Activated T-helper 1 cell treated with anti-CD3 and anti-CD28 coated beads, Interleukin-12 subunit alpha, Interleukin-12 subunit beta, Interleukin-2, Interleukin-4 antibody, amounts not matched to agents 30 ng/mL and 10 ng/mL and 1 ng/mL, durations not matched to agents 14 hours and 24 hours and 36 hours (primary cell): Measurements from ENCODE around the gene WDR17. TPM values are rescaled to one million over a fixed set of nuclear protein-coding genes. Genes with fewer than 3 reads are reported as not detected.

Source experiments
- DNase-seq: peaks from one replicate; pipeline ENCODE4 v3.0.0; 2021; ENCODE audit warnings: low spot score
- H3K27ac Mint-ChIP-seq: one replicate; pipeline ENCODE4 v1.8.0; 2021; ENCODE audit warnings: mild to moderate bottlenecking, mixed read lengths
- H3K27me3 Mint-ChIP-seq: one replicate; pipeline ENCODE4 v1.8.0; 2022; ENCODE audit warnings: mild to moderate bottlenecking, moderate library complexity, mixed read lengths; ENCODE audit not compliant: insufficient read depth
- H3K36me3 Mint-ChIP-seq: one replicate; pipeline ENCODE4 v1.8.0; 2021; ENCODE audit warnings: low read depth, mixed read lengths
- H3K4me1 Mint-ChIP-seq: one replicate; pipeline ENCODE4 v1.8.0; 2021; ENCODE audit warnings: low read depth, mixed read lengths
- H3K4me3 Mint-ChIP-seq: one replicate; pipeline ENCODE4 v1.8.0; 2021; ENCODE audit warnings: mild to moderate bottlenecking, moderate library complexity, mixed read lengths
- H3K9me3 Mint-ChIP-seq: one replicate; pipeline ENCODE4 v1.8.0; 2021; ENCODE audit warnings: mixed read lengths
- intact Hi-C: fragments of 100-400 bp; cut with micrococcal nuclease; formaldehyde crosslinking; loops from one replicate; pipeline ENCODE4 v1.15.1; 2024
- total RNA-seq: library from RNA; stranded (reverse); gene quantifications from 2 replicates; pipeline ENCODE4 v1.2.3, GENCODE V29; 2022

The WDR17 gene
- total RNA-seq, 1 donor from 2014 or later: 1.5 TPM

GRCh38 chr4:176048631-176049030 is 17.0 kb upstream of the WDR17 start:
- Mint-ChIP-seq H3K9me3 (no peaks in the 10 kb centered on the region), H3K36me3 (no peaks in the 10 kb centered on the region), H3K27me3 (no peaks in the 10 kb centered on the region), H3K4me1 (peaks cover 6% of the 10 kb centered on the region), H3K27ac (no peak overlapping the region), H3K4me3 (no peak overlapping the region)
- no peak for DNase-seq
- intact Hi-C loops: no loop called here

DNA sequence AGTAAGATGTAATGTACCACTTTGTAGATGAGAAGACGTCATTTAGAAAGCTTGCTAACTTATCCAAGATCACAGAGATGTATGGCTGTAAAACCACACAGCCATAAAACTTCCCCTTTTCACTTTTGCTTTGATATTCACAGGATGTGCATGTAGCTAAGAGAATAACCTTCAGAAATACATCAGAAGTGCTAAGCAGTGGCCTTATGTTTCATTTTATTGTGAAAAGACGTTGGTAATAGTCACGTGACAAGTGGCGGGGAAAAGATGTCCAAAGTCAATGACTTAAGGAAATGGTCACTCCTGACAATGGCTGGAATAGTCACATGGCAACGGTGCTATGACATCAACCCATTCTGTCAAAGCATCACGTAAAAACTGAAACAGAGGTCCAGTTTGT is 12.9 kb upstream of the WDR17 start:
- Mint-ChIP-seq H3K27me3 (no peaks in the 10 kb centered on the region), H3K27ac (no peak overlapping the region), H3K36me3 (no peaks in the 10 kb centered on the region), H3K4me1 (peaks cover 6% of the 10 kb centered on the region), H3K9me3 (no peaks in the 10 kb centered on the region), H3K4me3 (no peak overlapping the region)
- intact Hi-C loops: no loop called here
- DNase-seq: no peak

DNA sequence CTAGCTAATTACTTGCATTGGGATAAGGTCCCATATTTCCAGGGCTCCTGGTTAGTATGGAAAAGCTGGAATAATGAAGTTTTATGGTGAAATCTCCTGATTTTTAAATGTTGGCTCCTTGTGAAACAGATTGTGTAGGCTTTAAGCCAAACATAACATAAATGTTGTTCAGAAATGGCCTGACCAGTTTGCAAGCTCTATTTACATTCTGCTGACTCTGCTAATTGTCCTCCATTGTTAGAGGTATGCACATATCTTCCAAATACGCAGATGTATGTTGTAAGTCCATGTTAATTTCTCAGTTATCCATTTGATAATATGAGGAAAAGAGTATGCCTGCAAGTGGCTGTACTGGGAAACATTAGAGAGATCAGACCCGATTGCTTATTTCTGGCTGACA is 11.9 kb upstream of the WDR17 start:
- no peak for DNase-seq
- Mint-ChIP-seq H3K4me1 (peaks cover 6% of the 10 kb centered on the region), H3K27me3 (peaks cover 2% of the 10 kb centered on the region), H3K36me3 (no peaks in the 10 kb centered on the region), H3K27ac (no peak overlapping the region), H3K9me3 (no peaks in the 10 kb centered on the region), H3K4me3 (no peak overlapping the region)
- intact Hi-C loops: no loop called here

GRCh38 chr4:176054942-176055341 is 10.7 kb upstream of the WDR17 start:
- DNase-seq: no peak
- Mint-ChIP-seq H3K4me1 (peaks cover 6% of the 10 kb centered on the region), H3K27me3 (peaks cover 2% of the 10 kb centered on the region), H3K27ac (no peak overlapping the region), H3K9me3 (no peaks in the 10 kb centered on the region), H3K4me3 (no peak overlapping the region), H3K36me3 (no peaks in the 10 kb centered on the region)
- intact Hi-C loops: no loop called here

GRCh38 chr4:176063718-176064117 is 1.9 kb upstream of the WDR17 start:
- Mint-ChIP-seq H3K27me3 (peaks cover 15% of the 10 kb centered on the region), H3K36me3 (no peaks in the 10 kb centered on the region), H3K9me3 (no peaks in the 10 kb centered on the region), H3K4me3 (no peak overlapping the region), H3K4me1 (peaks cover 13% of the 10 kb centered on the region), H3K27ac (no peak overlapping the region)
- intact Hi-C loops: loop anchor here (10.0 kb wide), 1 partner anchor 119 kb away; no protein-coding TSS in a partner anchor
- no peak for DNase-seq

DNA sequence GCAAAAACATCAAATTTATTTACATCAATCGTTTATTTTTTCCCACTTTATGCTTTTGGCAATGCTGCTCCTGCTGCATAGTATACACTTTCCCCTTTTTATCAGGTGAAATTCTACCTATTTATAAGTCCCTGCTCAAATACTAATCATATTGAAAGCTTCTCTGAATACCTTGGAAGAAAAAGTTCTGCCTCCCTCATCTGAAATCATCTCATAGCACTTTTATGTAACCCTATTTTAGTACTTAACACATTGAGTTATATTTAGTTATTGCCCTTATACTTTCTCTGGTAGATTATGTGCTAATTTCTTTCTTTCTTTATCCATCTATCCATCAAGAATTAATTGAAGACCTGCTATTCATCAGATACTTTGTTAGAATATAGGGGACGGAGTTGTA is 1.1 kb upstream of the WDR17 start:
- no peak for DNase-seq
- peaks cover 15% of the 10 kb centered on the region for H3K27me3 Mint-ChIP-seq
- H3K36me3 Mint-ChIP-seq: no peaks in the 10 kb centered on the region
- peaks cover 13% of the 10 kb centered on the region for H3K4me1 Mint-ChIP-seq
- no peak overlapping the region for H3K4me3 Mint-ChIP-seq
- intact Hi-C loops: loop anchor here (10.0 kb wide), 1 partner anchor 120 kb away; no protein-coding TSS in a partner anchor
- no peaks in the 10 kb centered on the region for H3K9me3 Mint-ChIP-seq
- no peak overlapping the region for H3K27ac Mint-ChIP-seq

GRCh38 chr4:176066757-176067156 is 1.1 kb downstream of the WDR17 start:
- no peak overlapping the region for H3K4me3 Mint-ChIP-seq
- peaks cover 15% of the 10 kb centered on the region for H3K27me3 Mint-ChIP-seq
- H3K36me3 Mint-ChIP-seq: no peaks in the 10 kb centered on the region
- intact Hi-C loops: loop anchor here (10.0 kb wide), 1 partner anchor 122 kb away; no protein-coding TSS in a partner anchor
- no peak for DNase-seq
- H3K4me1 Mint-ChIP-seq: peaks cover 13% of the 10 kb centered on the region
- H3K27ac Mint-ChIP-seq: no peak overlapping the region
- no peaks in the 10 kb centered on the region for H3K9me3 Mint-ChIP-seq

GRCh38 chr4:176077561-176077960 is 11.9 kb downstream of the WDR17 start:
- Mint-ChIP-seq H3K36me3 (no peaks in the 10 kb centered on the region), H3K27me3 (no peaks in the 10 kb centered on the region), H3K4me3 (no peak overlapping the region), H3K4me1 (no peaks in the 10 kb centered on the region), H3K27ac (no peak overlapping the region), H3K9me3 (no peaks in the 10 kb centered on the region)
- DNase-seq: no peak
- intact Hi-C loops: no loop called here

DNA sequence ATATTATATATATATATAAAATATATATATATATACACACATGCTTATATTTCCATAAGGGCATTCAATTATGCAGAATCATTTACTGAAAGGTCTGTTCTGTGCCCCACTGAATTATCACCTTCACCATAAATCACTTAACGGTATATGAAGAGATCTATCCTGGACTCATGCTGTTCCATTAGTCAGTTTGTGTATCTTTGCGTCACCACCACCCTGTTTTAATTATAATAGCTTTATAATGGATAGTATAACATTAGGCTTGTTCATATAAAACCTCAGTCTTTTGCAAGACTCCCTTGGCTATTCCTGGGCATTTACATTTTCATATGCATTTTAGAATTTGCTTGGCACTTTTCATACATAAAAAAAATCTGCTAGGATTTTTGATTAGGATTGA is 19.1 kb downstream of the WDR17 start:
- Mint-ChIP-seq H3K36me3 (no peaks in the 10 kb centered on the region), H3K9me3 (no peaks in the 10 kb centered on the region)
- intact Hi-C loops: no loop called here

DNA sequence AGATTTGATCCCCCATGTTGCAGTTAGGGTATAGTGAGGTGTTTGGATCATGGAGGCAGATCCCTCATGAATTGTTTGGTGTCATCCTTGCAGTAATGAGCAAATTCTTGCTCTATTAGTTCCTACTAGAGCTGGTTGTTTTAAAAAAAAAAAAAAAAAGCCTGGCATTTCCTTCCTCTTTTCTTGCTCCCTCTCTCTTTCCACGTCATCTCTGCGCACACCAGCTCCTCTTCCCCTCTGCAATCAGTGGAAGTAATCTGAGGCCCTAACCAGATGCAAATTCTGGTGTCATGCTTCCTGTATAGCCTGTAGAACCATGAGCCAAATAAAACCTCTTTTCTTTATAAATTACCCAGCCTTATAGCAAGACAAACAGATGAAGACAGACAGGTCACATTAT is 24.5 kb downstream of the WDR17 start:
- Mint-ChIP-seq H3K4me1 (no peaks in the 10 kb centered on the region), H3K9me3 (no peaks in the 10 kb centered on the region), H3K36me3 (peaks cover 1% of the 10 kb centered on the region), H3K27ac (no peak overlapping the region), H3K4me3 (no peak overlapping the region), H3K27me3 (no peaks in the 10 kb centered on the region)
- intact Hi-C loops: no loop called here
- no peak for DNase-seq

More for the DNA sequence above, 19.1 kb downstream of the WDR17 start:
- DNase-seq: no peak
- Mint-ChIP-seq H3K4me1 (no peaks in the 10 kb centered on the region), H3K27ac (no peak overlapping the region), H3K27me3 (no peaks in the 10 kb centered on the region), H3K4me3 (no peak overlapping the region)

GRCh38 chr4:176099314-176099713 is 33.7 kb downstream of the WDR17 start:
- Mint-ChIP-seq H3K4me1 (no peaks in the 10 kb centered on the region), H3K36me3 (no peaks in the 10 kb centered on the region), H3K27ac (no peak overlapping the region), H3K4me3 (no peak overlapping the region), H3K27me3 (peaks cover 2% of the 10 kb centered on the region), H3K9me3 (no peaks in the 10 kb centered on the region)
- no peak for DNase-seq
- intact Hi-C loops: no loop called here

GRCh38 chr4:176102414-176103063 is 36.9 kb downstream of the WDR17 start:
- Mint-ChIP-seq H3K4me3 (no peak overlapping the region), H3K9me3 (no peaks in the 10 kb centered on the region), H3K27ac (no peak overlapping the region), H3K27me3 (peaks cover 2% of the 10 kb centered on the region), H3K4me1 (no peaks in the 10 kb centered on the region), H3K36me3 (no peaks in the 10 kb centered on the region)
- intact Hi-C loops: no loop called here
- DNase-seq: no peak

DNA sequence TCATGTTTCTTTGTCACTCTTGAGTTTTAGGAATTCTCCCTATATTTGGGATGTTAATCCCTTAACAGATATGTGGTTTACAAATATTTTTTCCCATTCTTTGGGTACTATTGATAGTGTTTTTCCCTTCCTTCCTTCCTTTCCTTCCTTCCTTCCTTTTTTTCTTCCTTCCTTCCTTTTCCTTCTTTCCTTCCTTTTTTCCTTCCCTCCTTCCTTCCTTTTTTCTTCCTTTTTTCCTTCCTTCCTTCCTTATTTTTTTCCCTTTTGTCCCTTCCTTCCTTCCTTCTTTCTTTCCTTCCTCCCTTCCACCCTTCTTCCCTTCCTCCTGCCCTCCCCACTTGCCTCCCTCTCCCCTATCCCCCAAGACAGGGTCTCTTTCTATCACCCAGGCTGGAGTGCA is 42.1 kb downstream of the WDR17 start:
- Mint-ChIP-seq H3K36me3 (no peaks in the 10 kb centered on the region), H3K27ac (no peak overlapping the region)
- intact Hi-C loops: no loop called here

More for the DNA sequence above, 42.1 kb downstream of the WDR17 start:
- Mint-ChIP-seq H3K9me3 (no peaks in the 10 kb centered on the region), H3K4me3 (no peak overlapping the region), H3K4me1 (no peaks in the 10 kb centered on the region), H3K27me3 (peaks cover 2% of the 10 kb centered on the region)
- DNase-seq: no peak
